Measurements from ENCODE around the gene ZNF777. TPM values are rescaled to one million over a fixed set of nuclear protein-coding genes. Genes with fewer than 3 reads are reported as not detected.

Gene ZNF777
- total and polyA plus RNA-seq, 8 donors, result 4.0 to 8.0 (median 6.1) TPM

DNA sequence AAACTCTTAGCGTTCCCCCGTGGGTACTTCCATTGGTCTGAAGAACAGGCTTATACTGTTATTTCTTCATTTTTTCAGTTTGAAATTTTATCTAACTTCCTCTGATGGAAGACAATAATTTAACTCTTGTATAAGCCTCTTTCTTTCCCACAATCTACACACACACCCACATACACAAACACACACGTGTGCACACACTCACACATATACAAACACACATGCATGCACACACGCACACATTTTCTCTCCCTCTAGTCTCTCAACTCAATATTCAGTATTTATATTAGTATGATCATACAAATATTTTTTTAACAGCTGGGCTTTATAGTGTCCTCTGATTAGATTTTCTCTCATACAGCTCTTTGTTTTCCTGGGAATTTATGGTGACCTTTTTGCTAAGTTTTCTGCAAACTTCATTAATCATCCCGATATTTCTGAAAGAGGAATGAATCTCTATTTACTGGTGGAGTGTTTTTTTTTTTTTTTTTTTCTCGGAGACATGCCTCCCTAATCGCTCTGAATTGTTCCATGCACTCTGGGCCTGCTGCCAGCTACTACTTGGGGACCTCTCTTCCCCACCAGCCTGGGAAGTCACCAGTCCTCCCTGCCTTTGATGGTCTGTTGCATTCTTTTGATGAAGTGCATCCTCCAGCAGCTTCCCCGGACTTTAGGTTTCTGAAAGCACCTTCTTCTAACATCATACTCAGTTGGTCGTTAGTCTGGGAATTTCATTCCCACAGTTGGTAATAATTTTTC is 75.5 kb downstream of the ZNF777 start:
- no peak for DNase-seq
- H3K27me3 ChIP-seq, result no peaks in the 10 kb centered on the region
- H3K4me3 ChIP-seq, result no peak overlapping the region
- no peak for ATAC-seq
- H3K9me3 ChIP-seq, result no peaks in the 10 kb centered on the region
- WGBS, 2 donors, result 44 to 49% methylated on average over 9 of the region's 9 CpGs
- H3K36me3 ChIP-seq, result no peaks in the 10 kb centered on the region
- intact Hi-C loops (cut with DNase I), result no loop called here
- TF ChIP-seq, protein P1, sequence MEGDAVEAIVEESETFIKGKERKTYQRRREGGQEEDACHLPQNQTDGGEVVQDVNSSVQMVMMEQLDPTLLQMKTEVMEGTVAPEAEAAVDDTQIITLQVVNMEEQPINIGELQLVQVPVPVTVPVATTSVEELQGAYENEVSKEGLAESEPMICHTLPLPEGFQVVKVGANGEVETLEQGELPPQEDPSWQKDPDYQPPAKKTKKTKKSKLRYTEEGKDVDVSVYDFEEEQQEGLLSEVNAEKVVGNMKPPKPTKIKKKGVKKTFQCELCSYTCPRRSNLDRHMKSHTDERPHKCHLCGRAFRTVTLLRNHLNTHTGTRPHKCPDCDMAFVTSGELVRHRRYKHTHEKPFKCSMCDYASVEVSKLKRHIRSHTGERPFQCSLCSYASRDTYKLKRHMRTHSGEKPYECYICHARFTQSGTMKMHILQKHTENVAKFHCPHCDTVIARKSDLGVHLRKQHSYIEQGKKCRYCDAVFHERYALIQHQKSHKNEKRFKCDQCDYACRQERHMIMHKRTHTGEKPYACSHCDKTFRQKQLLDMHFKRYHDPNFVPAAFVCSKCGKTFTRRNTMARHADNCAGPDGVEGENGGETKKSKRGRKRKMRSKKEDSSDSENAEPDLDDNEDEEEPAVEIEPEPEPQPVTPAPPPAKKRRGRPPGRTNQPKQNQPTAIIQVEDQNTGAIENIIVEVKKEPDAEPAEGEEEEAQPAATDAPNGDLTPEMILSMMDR (IDR thresholded peaks at IDR 0.05), result no peak
- no peak for FAIRE-seq
- no peak overlapping the region for H3K27ac ChIP-seq
- H3K4me1 ChIP-seq, result no peaks in the 10 kb centered on the region

Other genes starting within 250 kb of the ZNF777 start
- 1 to 10 TPM; 3.7 to 9.0 (median 5.2) TPM for gene ZNF212, start 221.4 kb downstream of the ZNF777 start, total RNA-seq
- gene ZNF212, start 221.4 kb downstream of the ZNF777 start, polyA plus RNA-seq, result 10 to 100 TPM in 1 of 2 donors, 1 to 10 TPM in 1; 8.7 to 13.7 TPM
- 1 to 10 TPM; 4.7 to 9.9 (median 5.9) TPM for gene ZNF783, start 198.9 kb downstream of the ZNF777 start, total RNA-seq
- 10 to 100 TPM in 1 of 2 donors, 1 to 10 TPM in 1; 9.8 to 11.2 TPM for gene ZNF783, start 198.9 kb downstream of the ZNF777 start, polyA plus RNA-seq
- 10 to 100 TPM in 1 of 6 donors, 1 to 10 TPM in 5; 6.3 to 10.9 (median 6.4) TPM for gene ZNF746, start 36.7 kb upstream of the ZNF777 start, total RNA-seq
- 1 to 10 TPM; 9.5 to 9.8 TPM for gene ZNF746, start 36.7 kb upstream of the ZNF777 start, polyA plus RNA-seq

All from pancreas (tissue), 10 donors.